GM13977 (cell line): ENCODE data around the gene CFAP119.

ENCODE experiments used
- DNase-seq: peaks from one replicate; pipeline ENCODE4 v3.0.0; 2012; ENCODE audit warnings: low spot score
- in situ Hi-C: fragments of 300-500 bp; cut with MboI; formaldehyde crosslinking; loops from one replicate; pipeline ENCODE4 v1.12.0; 2022; ENCODE audit warnings: low sequenced_read_pairs, low pct_unique_long_range_greater_than_20kb, mixed read lengths, inconsistent platforms; ENCODE audit not compliant: unreplicated experiment
- TF ChIP-seq, protein P1 (sequence below): IDR thresholded peaks from 2 replicates; pipeline ENCODE4 v1.5.1; 2012; ENCODE audit warnings: mild to moderate bottlenecking, control low read depth; ENCODE audit not compliant: insufficient read depth; ENCODE audit errors: extremely low read depth, missing control alignments

CFAP119 gene

DNA sequence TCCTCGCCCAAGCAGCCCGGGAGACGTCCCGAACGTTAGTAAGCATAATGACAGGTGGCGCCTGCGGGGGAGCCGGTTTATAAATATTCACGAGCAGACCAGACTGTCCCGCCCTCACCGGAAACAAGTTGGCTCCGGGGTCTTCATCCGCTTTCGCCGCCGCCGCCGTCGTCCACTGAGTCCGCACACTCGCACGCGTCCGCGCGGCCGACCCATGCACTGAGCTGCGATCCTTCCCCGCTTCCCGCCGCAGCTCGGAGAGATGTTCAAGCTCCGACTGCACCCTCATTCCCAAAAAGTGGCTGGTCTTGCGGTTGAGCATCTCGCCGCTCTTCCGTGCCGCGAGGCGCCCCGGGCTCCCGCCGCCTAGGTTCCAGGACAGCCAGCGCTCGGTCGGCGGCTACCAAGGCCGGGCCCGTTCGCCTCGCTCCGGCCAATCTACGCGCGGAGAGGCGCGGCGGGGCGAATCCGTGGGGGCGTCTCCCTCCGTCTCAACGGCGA, 385 bp downstream of the CFAP119 start:
- TF ChIP-seq, protein P1, sequence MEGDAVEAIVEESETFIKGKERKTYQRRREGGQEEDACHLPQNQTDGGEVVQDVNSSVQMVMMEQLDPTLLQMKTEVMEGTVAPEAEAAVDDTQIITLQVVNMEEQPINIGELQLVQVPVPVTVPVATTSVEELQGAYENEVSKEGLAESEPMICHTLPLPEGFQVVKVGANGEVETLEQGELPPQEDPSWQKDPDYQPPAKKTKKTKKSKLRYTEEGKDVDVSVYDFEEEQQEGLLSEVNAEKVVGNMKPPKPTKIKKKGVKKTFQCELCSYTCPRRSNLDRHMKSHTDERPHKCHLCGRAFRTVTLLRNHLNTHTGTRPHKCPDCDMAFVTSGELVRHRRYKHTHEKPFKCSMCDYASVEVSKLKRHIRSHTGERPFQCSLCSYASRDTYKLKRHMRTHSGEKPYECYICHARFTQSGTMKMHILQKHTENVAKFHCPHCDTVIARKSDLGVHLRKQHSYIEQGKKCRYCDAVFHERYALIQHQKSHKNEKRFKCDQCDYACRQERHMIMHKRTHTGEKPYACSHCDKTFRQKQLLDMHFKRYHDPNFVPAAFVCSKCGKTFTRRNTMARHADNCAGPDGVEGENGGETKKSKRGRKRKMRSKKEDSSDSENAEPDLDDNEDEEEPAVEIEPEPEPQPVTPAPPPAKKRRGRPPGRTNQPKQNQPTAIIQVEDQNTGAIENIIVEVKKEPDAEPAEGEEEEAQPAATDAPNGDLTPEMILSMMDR, result no peak
- in situ Hi-C loops, result no loop called here
- peak; percentile 74 for DNase-seq

DNA sequence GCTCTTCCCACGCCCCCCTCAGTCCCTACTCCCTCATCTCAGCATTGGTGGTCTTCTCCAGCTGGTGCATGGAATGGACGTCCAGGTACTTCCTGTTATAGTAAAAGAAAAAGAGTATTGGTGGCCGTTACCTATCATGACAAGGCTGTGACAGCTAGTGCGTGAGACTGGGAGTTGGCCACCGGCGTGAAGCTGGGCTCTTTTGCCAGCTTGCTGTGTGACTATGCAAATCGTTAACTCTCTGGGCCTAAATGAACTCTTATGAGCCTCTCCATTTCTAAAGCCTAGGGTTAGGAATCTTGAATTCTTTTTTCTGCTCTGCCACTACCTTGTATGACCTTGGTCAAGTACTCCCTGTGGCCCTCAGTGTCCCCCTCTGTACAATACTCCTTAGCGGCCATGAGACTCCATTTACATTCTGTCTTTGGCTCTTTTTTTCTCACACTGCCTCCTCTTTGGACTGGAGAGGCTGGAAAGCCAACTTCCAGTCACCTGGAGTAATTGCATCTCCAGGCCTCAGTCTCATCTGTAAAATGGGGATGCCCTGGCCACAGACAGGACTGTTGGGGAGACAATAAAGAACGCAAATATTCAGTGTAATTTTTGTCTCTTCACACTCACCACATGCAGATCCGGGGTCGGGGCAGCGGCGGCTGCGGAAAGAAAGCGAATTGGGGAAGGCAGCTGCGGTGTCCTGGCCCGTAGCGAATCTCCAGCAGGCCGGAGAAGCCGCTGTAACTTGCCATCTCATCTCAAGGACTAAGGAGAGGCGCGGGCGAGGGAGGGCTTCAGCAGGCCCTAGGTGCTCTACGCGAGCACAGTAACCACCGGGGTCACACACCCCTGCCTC, 1.1 kb downstream of the CFAP119 start:
- DNase-seq, result no peak
- in situ Hi-C loops, result no loop called here

DNA sequence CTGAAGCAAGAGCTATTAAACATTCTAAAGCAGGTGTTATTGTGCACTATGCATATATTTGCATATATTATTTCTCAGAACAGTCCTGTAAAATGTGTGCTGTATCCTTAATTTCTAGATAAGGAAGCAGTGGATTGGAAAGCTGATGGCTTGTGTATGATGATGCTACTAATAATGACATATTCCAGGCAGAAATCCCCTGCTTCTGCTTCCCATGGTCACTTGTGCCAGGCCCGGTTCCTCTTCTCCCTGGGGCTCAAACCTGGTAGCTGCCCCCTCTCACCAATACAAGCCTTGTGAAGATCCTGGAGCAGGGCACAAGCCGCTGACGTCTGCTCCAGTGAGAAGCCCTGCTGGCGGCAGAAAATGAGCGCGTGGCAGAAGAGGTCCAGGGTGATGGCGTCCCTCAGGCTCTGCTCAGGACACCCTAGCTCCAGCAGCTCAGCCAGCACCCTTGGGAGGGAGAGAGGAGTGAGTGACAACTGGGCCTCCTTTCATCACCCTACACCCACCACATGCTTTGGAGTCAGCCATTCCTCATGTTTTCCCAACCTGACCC, 1.8 kb downstream of the CFAP119 start:
- TF ChIP-seq, protein P1, result no peak
- in situ Hi-C loops, result no loop called here
- DNase-seq, result no peak

More for the DNA sequence above, 1.1 kb downstream of the CFAP119 start:
- TF ChIP-seq, protein P1, result no peak

DNA sequence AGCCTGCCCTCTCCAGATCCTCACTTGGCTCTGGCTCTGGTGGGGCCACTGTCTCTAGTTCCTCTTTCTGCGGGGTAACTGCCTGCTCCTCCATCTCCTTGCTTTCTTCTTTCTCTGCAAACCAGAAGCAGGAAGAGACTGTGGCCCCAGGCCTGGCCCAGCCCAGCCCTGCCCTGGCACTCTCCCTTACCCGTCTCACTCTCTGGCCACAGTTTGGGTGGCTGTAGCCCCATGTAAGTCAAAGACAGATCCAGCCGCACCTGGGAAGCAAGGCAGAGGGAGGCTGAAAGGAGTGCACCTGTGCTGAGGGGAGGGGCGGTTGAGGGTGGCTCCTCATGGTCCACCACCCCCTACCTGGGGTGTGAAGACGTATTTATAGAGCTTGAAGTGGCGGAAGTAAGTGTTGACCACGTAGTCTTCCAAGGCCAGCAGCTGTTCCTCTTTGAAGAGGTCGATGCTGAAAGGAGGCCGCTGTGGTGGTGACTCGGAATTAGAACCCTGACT, 2.8 kb downstream of the CFAP119 start:
- no peak for DNase-seq
- TF ChIP-seq, protein P1, result no peak
- in situ Hi-C loops, result no loop called here

DNA sequence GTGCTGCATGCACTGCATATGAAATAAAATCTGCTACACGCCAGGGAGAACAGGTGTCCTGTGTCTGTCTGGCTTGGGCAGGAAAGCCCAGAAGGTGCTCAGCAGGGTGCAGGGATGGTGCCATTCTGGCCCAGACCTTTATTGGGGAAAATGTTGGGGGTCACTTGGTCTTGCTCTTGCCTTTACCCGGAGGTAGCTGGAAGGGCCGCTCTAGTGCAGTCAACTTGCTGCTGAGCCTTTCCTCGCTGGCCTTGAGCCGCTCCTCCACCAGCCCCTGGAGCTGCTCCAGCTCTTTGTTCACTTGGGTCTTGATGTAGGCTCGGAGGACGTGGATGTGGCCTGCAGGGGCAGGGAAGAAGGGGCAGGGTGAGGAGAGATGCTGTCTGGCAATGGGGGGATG, 4.5 kb downstream of the CFAP119 start:
- no peak for DNase-seq
- TF ChIP-seq, protein P1, result no peak
- in situ Hi-C loops, result no loop called here

DNA sequence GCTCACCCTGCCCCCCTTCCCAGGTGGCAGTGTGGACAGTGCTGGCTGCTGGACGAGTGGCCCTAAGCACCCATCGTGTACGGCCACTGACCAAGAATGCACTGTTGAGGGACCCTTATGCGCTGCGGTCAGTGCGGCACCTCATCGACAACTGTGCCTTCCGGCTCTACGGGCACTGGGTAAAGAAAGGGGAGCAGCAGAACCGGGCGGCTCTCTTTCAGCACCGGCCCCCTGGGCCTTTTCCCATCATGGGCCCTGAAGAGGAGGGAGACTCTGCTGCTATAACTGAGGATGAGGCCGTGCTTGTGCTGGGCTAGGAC, 5.1 kb downstream of the CFAP119 start:
- in situ Hi-C loops, result no loop called here
- TF ChIP-seq, protein P1, result no peak
- no peak for DNase-seq
